Measurements from ENCODE around the gene EFHD2. TPM values are rescaled to one million over a fixed set of nuclear protein-coding genes. Genes with fewer than 3 reads are reported as not detected.
"Not testable (repeated sequence)": the region's sequence is repeated elsewhere in the genome, so short reads cannot be mapped to it uniquely, and the experiment has no call there.

EFHD2 gene, protein sequence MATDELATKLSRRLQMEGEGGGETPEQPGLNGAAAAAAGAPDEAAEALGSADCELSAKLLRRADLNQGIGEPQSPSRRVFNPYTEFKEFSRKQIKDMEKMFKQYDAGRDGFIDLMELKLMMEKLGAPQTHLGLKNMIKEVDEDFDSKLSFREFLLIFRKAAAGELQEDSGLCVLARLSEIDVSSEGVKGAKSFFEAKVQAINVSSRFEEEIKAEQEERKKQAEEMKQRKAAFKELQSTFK
- 55.2 TPM for total RNA-seq

DNA sequence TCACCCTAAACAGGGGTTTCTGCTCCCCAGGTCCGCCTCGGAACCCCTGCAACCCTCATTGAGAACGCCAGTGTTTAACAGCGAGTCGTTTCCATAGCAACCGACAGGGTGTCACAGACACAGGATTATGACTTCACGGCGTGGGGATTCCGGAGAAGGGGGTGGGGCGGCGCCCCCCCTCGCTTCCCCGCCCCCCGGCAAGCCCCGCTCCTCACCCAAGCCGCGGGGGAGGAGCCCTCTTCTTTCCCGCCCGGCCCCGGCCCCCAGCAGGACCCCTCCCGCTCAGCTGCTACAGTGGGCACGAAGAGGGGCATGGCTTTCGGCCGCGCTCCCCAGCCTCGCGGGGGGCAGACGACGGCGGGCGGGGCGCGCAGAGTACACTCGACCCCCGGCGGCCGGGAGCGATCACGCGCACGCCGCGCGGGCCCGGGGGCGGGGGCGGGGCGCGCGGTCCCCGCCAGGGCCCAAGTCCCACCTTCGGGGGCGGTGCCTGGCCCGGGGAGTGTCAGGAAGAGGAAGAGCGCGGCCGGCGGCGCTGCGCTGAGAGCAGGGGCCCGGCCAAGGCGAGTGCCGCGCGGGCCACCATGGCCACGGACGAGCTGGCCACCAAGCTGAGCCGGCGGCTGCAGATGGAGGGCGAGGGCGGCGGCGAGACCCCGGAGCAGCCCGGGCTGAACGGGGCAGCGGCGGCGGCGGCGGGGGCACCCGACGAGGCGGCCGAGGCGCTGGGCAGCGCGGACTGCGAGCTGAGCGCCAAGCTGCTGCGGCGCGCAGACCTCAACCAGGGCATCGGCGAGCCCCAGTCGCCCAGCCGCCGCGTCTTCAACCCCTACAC, at the start of gene EFHD2:
Gene EFHD2, plus strand, starts transcription at position 501 of the 835 bp plus-strand sequence. Its CDS starts 84 bp downstream, at position 585.
- peak; percentile 89 to 95 (median 93) for DNase-seq (ENCODE audit: low read depth in 2 of 3, low spot score in 2 of 3)

DNA sequence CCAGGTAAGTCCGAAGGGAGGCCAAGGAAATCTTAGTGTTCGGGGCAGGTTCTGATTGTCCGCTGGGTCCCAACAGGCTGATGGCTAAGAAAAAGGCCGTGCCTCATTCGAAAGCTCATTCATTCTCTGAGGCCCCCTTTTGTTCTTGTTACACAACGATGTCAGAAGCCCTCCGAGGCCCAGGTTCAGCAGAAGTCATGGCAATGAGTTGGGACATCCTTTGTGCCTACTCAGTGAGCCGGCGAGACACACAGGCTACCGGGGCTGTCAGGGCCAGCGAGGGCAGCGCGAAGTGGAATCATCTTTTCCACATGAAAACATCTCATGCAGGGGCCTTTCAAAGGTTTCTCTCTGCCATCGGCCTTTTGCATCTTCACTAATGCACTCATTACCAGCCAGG, 49.0 kb upstream of the EFHD2 start:
- no peak for DNase-seq (ENCODE audit: low read depth in 2 of 3, low spot score in 2 of 3)

DNA sequence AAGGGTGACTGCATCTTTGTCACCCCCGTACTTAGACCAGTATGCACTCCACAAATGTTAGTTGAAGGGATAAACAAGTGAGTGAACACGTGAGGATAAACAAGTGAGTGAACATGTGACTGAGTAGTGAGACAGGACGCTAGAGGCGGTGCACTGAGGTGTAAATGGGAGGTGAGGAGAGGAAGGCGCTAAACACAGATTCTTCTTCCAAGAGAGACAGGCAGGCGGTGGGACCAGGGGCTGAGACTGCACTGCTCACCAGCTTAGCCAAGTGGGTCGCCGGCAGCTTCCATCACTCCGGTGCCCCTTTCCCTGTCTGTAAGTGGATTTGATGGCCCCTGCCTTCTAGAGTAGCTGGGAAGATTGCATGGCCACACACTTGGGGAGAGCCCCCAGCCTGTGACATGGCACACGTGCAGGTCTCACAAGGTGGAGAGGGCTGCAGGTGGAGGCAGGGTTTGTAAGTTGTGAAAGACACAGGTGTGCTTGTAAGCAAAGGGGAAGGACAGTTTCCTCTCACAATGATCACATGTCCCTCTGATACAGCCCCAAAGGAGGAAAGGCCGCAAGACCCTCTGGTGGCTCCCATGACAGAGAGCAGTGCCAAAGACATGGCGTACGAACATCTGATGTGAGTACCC, 47.5 kb upstream of the EFHD2 start:
- no peak for DNase-seq (ENCODE audit: low read depth in 2 of 3, low spot score in 2 of 3)

DNA sequence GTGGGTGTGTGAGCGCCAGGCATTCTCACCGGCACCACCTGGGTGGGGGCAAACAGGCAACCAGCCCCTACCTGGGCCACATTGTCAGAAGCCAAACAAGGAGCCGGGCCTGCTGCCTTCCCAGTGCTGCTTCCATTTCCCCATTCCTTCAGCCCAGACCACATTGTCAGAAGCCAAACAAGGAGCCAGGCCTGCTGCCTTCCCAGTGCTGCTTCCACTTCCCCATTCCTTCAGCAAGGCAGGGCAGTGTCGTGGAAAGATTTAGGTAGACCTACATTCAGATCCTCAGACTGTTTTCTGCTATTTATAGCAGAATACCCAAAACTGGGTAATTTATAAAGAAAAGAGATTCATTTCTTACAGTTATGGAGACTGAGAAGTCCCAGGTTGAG, 47.0 kb upstream of the EFHD2 start:
- DNase-seq (ENCODE audit: low read depth in 2 of 3, low spot score in 2 of 3): no peak

DNA sequence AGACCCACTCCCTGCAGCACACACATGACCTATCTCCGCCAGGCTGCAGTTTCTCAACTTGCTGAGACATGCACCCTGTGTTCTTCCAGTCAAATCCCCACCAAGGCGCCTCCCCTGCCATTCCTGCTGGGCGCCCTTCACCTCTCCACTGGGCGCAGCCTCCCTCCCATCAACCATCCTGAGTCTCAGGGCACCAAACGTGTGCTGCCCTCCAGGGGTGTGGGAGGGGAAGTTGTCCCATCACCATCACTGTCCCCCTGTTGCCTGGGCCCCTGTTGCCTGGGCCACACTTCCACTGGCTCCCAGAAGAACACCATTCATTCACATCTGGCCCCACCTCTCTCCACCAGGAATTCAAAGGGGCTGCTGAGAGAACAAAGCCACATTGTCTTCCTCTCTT, 44.9 kb upstream of the EFHD2 start:
- peak in 1 of 3 donors; percentile 53 for DNase-seq (ENCODE audit: low read depth in 2 of 3, low spot score in 2 of 3)

DNA sequence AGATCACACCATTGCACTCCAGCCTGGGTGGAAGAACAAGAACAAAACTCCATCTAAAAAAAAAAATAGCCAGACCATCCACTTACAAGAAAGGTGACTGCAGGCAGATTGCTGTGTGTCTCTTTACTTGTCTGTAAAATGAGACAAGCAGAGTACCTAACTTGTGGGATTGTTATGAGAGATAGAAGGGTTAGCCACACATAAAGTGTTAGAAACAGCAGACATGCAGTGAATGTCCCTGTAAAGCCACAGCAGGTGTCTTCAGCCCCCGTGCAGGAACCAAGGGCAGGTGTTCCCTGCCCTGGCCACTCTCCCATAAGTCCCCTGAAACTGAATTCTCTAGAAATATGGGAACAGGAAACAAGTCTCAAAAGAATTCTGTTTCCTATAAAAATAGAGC, 40.8 kb upstream of the EFHD2 start:
- no peak for DNase-seq (ENCODE audit: low read depth in 2 of 3, low spot score in 2 of 3)

DNA sequence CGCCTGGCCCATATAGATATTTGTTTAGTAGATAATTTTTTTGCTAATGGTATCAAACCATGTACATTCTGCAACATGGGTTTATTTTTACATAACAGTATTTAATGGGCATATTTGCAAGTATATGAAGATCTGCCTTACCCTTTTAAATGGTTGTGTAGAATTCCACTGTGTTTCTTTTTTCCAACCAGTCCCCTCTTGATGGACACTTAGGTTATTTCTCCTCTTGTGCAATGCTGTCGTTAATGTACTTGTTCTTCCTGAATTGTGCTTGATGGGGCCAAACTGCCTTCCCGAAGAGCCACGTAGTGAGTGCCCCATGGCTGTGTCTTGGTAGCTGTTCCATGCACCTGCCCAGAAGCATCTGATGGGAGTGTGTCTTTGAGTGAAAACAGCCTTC, 39.4 kb upstream of the EFHD2 start:
- DNase-seq (ENCODE audit: low read depth in 2 of 3, low spot score in 2 of 3): no peak

DNA sequence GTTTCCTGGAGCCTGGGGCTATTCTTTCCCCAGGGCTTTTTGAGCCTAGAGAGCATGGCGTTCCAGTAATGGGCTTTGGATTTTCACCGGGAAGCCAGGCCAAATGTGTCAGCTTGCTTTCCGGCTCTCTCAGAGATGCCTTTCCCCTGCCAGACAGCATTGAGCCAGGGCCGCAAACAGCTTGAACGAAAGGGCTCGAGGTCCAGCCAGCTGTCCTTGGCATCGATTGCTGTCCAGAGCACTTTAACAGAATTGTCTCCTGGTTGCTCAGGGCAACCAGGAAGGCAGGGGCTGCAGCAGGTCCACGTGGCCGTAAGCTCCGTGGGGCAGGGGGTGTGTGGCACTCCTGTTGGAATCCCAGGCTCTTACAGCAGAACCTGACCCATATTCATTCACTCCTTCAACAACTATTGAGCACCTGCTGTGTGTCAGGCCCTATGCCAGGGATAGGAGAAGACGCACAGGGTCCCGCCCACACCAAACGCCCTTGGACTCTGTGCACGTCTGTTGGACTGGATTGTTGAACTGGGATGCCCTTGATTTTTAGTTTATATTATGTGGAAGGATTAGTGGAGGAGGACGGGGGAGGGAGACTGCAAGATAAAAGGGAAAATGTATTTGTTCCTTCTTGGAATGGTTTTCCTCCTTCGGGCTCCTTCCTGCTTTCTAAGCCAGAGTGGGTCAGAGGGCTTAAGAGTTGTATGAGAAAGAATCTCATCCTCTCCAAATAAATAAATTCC, 38.7 kb upstream of the EFHD2 start:
- DNase-seq (ENCODE audit: low read depth in 2 of 3, low spot score in 2 of 3): no peak

DNA sequence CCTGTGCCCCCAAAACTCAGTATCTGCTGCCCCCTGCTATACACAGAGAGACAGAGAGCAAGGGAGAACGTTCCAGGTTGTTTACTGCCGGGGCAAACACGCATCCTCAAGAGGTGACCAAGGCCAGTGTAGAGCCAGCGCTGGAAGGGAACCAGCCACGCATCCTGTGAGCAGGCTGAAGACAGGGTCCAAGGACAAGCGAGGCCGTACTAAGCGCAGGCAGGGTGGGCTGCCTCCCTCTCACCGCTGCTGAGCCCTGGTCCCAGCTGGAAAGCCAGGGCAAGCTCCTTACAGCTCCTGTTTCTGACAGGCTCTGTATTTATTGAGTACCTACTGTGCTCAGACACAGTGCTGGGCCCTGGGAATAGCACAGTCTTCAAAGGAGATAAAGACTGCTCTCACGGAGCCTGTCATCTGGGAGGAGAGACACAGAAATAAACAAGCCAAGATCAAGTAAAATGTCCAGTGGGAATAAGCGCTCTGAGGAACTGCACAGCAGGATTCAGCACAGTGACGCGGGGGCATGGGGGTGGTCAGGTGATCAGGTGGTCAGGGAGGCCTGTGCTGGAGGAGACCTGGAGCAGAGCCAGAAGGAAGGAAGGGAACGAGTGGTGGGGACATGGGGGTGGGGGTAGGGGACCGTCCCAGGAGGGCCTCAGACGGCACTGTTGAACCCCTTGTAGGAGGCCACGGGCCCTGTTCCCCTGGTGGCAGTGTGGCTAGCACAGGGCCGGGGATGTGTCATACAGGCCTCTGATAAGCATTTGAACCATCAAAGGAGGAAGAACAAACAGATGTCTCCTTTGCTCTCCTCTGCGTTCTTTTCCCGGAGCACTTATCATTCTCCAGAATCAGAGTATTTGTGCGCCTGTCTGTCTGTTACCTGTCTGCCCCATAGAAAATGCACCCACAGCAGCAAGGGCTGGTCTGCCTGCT, 37.8 kb upstream of the EFHD2 start:
- DNase-seq (ENCODE audit: low read depth in 2 of 3, low spot score in 2 of 3): no peak

DNA sequence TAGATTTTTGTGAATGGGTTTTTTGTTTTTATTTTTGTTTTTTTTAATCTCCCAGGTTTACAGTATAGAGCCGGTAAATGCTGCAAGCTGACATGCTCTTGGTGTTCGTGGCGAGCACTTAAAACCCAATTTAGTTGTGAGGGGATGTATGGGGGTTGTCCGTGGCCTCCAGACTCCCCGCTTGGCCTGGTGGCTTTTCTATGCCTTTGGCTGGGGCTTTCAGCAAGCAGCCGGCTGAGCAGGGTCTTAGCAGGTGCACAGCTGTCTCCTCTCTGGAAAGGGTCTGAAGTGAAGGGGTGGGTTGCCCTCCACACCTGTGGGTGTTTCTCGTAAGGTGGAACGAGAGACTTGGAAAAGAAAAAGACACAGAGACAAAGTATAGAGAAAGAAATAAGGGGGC, 31.0 kb upstream of the EFHD2 start:
- no peak for DNase-seq (ENCODE audit: low read depth in 2 of 3, low spot score in 2 of 3)

DNA sequence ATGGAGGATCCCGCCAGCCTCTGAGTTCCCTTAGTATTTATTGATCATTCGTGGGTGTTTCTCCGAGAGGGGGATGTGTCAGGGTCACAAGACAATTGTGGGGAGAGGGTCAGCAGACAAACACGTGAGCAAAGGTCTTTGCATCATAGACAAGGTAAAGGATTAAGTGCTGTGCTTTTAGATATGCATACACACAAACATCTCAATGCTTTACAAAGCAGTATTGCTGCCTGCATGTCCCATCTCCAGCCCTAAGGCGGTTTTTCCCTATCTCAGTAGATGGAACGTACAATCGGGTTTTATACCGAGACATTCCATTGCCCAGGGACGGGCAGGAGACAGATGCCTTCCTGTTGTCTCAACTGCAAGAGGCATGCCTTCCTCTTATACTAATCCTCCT, 30.5 kb upstream of the EFHD2 start:
- DNase-seq (ENCODE audit: low read depth in 2 of 3, low spot score in 2 of 3): not testable (repeated sequence)

DNA sequence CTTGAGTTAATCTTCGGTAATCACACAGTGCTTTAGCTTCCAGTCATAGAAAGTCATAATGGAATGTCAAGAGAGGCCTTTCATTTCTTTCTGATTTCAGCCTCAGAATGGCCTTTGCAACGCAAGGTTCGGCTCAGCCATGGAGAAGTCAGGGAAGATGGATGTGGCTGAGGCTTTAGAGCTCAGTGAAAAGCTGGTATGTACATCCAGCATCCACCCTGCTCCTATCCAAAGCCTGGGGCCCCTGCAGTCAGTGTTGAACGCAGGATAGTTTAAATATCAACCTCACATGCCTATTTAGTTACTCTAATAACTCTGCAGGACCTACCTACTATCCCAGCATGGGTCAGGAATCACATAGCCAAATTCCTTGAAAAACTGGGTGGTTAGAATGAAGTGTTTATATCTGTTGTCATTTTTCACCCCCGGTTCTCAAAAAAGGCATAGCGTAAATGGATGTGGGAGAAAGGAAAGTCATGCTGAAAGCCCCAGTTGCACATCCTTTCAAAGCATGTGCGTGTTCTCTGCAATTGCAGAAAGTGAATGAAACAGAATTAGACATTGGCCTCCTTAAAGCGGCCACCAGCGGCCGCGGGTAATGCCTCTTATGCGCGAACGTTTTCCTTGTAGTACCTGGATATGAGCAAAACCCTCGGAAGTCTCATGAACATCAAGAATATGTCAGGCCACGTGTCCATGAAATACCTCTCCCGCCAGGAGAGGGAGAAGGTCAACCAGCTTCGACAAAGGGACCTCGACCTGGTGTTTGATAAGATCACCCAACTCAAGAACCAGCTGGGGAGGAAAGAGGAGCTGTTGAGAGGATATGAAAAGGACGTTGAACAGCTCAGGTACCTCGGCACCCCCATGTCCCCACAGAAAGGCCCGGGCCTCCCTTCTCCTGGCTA, 28.8 kb upstream of the EFHD2 start:
- DNase-seq (ENCODE audit: low read depth in 2 of 3, low spot score in 2 of 3): no peak

DNA sequence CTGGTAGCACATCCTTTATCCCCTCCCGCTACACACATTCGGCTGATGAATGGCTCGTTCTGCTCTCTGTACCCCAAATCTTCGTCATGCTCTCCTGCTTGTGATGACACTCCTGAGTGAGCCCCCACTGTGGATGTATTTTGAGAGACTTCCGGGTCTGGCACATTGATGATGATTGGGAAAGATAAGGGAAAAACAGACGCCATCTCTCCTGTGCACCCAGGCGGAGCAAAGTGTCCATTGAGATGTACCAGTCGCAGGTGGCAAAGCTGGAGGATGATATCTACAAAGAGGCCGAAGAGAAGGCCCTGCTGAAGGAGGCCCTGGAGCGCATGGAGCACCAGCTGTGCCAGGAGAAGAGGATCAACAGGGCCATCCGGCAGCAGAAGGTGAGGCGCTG, 27.9 kb upstream of the EFHD2 start:
- DNase-seq (ENCODE audit: low read depth in 2 of 3, low spot score in 2 of 3): no peak

DNA sequence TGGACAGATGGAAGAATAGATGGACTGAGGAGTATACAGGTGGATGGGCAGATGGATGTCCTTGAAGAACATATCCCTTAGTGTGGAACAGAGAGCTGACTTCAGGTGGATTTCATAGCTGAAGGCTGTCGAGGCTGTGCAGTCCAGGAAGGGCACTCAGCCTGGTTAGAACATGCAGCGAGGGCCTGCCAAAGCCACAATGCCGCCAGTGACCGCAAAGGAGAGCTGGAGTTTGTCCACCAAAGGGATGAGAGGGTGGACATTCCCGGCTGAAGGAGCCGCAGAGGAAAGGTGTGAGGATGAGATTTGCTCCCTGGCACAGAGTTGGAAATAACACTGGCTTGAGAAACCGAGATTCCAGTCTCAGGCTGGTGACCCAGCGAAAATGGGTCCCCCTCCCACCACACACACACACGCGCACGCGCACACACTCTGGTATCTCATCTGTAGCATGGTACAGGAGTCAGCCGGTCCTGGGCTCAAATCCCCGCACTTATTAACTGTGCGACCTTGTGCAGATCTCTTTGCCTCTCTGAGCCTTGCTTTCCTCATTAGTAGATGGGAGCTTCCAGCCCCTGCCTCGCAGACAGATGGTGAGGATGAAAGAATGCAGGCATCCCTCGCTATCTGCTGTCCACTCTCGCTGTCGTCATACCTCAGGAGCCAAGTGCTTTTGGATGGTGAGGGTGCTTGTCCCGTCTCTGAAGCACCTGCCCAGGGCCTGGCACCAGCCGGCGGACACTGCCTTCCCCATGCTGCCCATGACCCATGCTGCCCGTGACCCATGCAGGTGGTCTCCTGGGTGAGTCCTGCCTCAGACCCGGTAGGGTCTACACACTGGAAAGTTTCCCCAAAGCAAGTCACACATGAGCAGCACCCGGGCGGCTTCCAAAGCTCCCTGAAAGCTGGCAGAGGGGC, 26.8 kb upstream of the EFHD2 start:
- DNase-seq (ENCODE audit: low read depth in 2 of 3, low spot score in 2 of 3): no peak

DNA sequence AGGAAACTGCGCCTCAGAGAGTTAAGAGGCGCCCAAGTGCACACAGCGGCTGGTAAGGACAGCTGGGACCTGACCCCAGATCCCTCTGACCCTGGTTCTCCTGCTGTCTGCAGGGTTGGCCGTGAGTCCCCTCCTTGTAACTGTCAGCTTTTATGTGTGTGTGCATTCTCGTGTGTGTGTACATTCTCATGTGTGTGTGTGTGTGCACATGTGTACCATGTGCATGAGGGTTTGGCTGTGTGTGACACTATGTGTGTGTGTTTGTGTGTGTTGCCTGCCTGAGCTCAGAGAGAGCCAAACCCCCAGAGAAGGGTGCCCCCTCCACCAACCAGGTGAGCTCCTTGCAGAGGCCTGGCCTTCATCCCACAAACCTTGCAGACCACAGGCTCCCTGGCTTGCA, 25.9 kb upstream of the EFHD2 start:
- DNase-seq (ENCODE audit: low read depth in 2 of 3, low spot score in 2 of 3): no peak

DNA sequence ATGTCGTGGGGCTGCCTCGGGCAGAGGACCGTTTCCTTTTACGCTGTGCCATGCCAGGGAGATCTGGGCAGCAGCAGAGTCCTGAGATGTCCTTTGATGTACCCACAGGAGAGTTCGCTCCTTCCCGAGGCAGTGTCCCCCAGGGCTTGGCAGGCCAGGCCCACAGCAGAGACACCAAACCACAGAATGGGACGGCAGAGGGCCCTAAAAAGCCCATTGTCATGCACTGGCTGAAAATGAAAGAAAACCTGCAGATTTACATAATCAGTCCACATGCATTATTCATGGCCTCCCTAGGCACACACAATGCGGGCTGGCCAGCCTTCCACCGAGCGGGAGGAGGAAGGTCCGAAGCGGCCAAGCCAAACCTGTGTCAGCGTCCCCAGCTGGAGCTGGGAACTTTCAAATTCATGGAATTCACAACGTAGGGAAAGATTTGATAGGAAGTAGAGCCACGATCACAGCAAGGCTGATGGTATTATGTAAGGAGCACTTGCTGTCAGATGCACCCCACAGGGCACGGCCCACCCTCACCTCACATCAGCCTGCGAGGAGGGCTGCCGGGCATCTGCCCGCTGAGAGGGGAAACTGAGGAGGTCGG, 25.3 kb upstream of the EFHD2 start:
- DNase-seq (ENCODE audit: low read depth in 2 of 3, low spot score in 2 of 3): peak in 2 of 3 donors; percentile 37 to 63

DNA sequence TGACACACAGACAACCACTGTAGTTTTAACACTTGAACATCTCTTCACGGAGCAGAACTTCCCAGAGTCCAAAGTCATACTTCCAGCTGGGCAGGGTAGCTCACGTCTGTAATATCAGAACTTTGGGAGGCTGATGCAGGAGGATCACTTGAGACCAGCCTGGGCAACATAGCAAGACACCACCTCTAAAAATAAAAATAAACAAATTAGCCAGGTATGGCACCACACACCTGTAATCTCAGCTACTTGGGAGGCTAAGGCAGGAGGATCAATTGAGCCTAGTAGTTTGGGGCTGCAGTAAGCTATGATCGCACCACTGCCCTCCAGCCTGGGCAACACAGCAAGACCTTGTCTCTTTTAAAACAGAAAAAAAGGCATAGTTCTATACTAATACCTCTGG, 24.3 kb upstream of the EFHD2 start:
- DNase-seq (ENCODE audit: low read depth in 2 of 3, low spot score in 2 of 3): no peak

Data from hematopoietic multipotent progenitor cell (in vitro differentiated cells).